ENCODE measurements around the gene NTF3.

DNA sequence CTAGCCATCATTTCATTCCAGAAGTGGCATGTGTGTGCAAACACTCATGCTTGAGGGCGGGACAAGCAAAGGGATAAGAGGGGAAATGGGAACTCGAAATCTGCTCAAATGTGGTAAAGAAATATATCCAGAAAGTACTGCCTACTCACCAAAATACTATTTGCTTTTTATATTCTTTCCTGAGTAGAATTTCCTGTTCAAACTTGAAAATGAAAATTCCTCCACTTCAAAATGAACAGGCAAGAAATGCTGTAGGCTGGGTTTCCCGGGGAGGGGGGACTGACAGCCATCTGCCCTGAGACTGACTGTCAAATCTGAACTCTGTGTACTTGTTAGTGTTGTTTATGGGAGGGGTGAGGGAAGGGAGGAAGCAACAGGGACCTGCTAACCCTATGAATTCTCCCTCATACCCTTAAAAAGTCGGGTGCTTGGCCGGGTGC is 34.6 kb downstream of the NTF3 start:
- TF ChIP-seq POLR2A (IDR thresholded peaks at IDR 0.05; ENCODE audit: low read depth, low read length) (no peak), TAF1 (IDR thresholded peaks at IDR 0.05; ENCODE audit: borderline replicate concordance, low read depth, low read length) (no peak)

All from GM12892 (cell line).